ENCODE results near the gene SERPINE3. TPM values are rescaled to one million over a fixed set of nuclear protein-coding genes. Genes with fewer than 3 reads are reported as not detected.

Gene SERPINE3
- total RNA-seq, 4 donors from 2014 or later, result not detected

DNA sequence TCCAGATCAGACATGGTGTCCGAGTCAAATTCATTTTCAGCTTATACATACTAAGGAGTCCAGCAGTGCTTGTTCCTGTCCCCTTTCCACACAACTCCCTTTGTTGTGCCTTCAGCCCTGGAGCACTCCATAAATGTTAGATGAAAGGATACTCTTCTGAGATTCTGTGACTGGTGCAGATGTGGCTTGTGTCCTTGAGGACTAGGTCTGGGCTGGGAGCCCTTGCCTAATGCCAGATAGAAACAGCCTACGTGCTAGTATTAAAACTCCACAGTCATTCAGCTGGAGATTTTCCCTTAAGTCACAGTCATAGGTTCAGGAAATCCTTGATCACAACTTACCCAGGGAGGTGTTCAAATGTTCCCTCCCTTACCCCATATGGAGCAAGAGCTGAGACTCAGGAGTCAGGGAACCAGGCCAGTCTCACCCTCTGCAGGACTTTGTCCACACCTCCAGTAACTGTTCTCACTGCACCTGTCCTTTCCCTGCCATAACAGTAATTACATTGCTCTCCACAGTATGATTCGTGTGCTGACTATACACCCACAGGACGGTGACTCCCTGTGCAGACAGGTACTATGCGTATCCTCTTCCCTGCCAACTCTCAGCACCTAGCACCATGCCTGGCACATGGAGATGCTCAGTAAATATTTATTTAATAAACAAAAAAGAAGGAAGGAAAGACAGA, 15.5 kb upstream of the SERPINE3 start:
- no peak for DNase-seq
- no peak overlapping the region for H3K4me3 ChIP-seq
- no peaks in the 10 kb centered on the region for H3K4me1 ChIP-seq
- no peaks in the 10 kb centered on the region for H3K36me3 ChIP-seq
- H3K9me3 ChIP-seq, result no peaks in the 10 kb centered on the region
- TF ChIP-seq, protein P1, sequence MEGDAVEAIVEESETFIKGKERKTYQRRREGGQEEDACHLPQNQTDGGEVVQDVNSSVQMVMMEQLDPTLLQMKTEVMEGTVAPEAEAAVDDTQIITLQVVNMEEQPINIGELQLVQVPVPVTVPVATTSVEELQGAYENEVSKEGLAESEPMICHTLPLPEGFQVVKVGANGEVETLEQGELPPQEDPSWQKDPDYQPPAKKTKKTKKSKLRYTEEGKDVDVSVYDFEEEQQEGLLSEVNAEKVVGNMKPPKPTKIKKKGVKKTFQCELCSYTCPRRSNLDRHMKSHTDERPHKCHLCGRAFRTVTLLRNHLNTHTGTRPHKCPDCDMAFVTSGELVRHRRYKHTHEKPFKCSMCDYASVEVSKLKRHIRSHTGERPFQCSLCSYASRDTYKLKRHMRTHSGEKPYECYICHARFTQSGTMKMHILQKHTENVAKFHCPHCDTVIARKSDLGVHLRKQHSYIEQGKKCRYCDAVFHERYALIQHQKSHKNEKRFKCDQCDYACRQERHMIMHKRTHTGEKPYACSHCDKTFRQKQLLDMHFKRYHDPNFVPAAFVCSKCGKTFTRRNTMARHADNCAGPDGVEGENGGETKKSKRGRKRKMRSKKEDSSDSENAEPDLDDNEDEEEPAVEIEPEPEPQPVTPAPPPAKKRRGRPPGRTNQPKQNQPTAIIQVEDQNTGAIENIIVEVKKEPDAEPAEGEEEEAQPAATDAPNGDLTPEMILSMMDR (IDR thresholded peaks at IDR 0.05), result no peak
- TF ChIP-seq POLR2A (IDR thresholded peaks at IDR 0.05), result no peak
- no peak overlapping the region for H3K27ac ChIP-seq
- no peaks in the 10 kb centered on the region for H3K27me3 ChIP-seq

GRCh38 chr13:51324714-51325420, 14.6 kb upstream of the SERPINE3 start:
- no peaks in the 10 kb centered on the region for H3K27me3 ChIP-seq
- H3K4me3 ChIP-seq, result no peak overlapping the region
- DNase-seq, result no peak
- no peaks in the 10 kb centered on the region for H3K36me3 ChIP-seq
- no peaks in the 10 kb centered on the region for H3K4me1 ChIP-seq
- TF ChIP-seq, protein P1 (IDR thresholded peaks at IDR 0.05), result no peak
- no peak for TF ChIP-seq POLR2A (IDR thresholded peaks at IDR 0.05)
- H3K9me3 ChIP-seq, result no peaks in the 10 kb centered on the region
- no peak overlapping the region for H3K27ac ChIP-seq

GRCh38 chr13:51325837-51326236, 13.7 kb upstream of the SERPINE3 start:
- no peak for DNase-seq

DNA sequence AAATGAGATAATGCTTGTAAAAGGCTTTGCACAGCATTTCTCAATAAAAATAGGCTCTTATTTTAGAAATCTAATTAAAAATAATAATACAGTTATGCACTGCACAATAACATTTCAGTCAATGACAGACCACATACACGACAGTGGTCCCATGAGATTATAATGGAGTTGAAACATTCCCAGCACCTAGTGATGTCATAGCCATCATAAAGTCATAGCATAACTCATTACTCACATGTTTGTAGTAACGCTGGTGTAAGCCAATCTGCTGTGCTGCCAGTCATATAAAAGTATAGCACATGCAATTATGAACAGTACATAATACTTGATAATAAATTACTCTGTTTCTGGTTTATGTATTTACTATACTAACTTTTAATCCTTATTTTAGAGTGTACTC, 12.7 kb upstream of the SERPINE3 start:
- H3K27ac ChIP-seq, result no peak overlapping the region
- H3K4me3 ChIP-seq, result no peak overlapping the region
- no peaks in the 10 kb centered on the region for H3K9me3 ChIP-seq
- H3K36me3 ChIP-seq, result no peaks in the 10 kb centered on the region
- DNase-seq, result no peak
- no peak for TF ChIP-seq POLR2A (IDR thresholded peaks at IDR 0.05)
- TF ChIP-seq, protein P1 (IDR thresholded peaks at IDR 0.05), result no peak
- no peaks in the 10 kb centered on the region for H3K27me3 ChIP-seq
- no peaks in the 10 kb centered on the region for H3K4me1 ChIP-seq

More at GRCh38 chr13:51325837-51326236, 13.7 kb upstream of the SERPINE3 start:
- Histone ChIP-seq H3K36me3 (no peaks in the 10 kb centered on the region), H3K4me3 (no peak overlapping the region), H3K4me1 (no peaks in the 10 kb centered on the region), H3K9me3 (no peaks in the 10 kb centered on the region), H3K27me3 (no peaks in the 10 kb centered on the region), H3K27ac (no peak overlapping the region)
- TF ChIP-seq POLR2A (IDR thresholded peaks at IDR 0.05), result no peak
- TF ChIP-seq, protein P1 (IDR thresholded peaks at IDR 0.05), result no peak

- Histone ChIP-seq H3K27me3 (no peaks in the 10 kb centered on the region), H3K27ac (no peak overlapping the region), H3K4me3 (no peak overlapping the region), H3K36me3 (no peaks in the 10 kb centered on the region), H3K9me3 (no peaks in the 10 kb centered on the region), H3K4me1 (no peaks in the 10 kb centered on the region)
- no peak for DNase-seq
- no peak for TF ChIP-seq POLR2A (IDR thresholded peaks at IDR 0.05)
- TF ChIP-seq, protein P1 (IDR thresholded peaks at IDR 0.05), result no peak
Observed at GRCh38 chr13:51327961-51328360, 11.5 kb upstream of the SERPINE3 start.
